GM19193 (cell line): ENCODE results near the gene KDM3A.

Source experiments
- POLR2A ChIP-seq: IDR thresholded peaks from 4 replicates; pipeline ENCODE4 v1.6.1; 2011; ENCODE audit not compliant: insufficient read depth, insufficient read length; ENCODE audit errors: extremely low read depth

KDM3A gene

DNA sequence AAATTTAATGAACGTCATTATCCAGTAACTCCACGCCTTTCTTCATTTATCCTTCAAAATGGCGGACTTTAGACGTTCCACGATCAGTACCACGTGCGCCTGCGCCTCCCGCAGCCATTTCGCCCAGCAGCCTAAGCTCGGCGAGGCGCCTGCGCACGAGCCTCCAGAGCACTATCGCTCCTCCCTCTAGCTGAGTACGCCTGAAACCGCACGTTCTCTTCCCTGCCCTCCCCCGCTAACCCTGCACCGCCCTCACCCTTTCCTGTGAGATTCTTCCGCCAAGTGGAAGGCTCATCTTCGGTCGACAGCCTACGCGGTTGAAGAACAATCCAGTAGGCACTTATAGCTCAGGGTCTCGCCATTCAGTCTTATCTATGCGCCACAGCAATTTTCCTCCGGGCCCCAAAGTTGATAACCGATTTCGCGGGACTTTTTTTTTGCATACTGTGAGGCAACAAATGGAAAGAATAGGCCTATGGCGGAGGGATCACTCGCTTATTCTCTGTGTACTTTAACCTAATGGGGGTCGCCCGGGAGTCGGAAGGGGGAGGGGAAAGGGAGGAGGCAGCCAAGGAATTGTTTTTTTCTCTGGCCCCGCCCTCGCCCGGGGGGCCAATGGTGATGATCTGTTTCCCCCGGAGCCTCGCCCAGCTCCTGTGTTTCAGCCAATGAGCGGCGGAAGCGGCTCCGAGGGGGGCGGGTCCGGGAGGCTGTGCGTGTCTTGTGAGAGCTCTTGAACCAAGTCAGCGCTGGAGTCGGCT is at the start of gene KDM3A:
Gene KDM3A, plus strand, starts transcription at position 741 of the 761 bp plus-strand sequence. CDS start 677 bp downstream, outside the sequence.
- no peak for TF ChIP-seq POLR2A

DNA sequence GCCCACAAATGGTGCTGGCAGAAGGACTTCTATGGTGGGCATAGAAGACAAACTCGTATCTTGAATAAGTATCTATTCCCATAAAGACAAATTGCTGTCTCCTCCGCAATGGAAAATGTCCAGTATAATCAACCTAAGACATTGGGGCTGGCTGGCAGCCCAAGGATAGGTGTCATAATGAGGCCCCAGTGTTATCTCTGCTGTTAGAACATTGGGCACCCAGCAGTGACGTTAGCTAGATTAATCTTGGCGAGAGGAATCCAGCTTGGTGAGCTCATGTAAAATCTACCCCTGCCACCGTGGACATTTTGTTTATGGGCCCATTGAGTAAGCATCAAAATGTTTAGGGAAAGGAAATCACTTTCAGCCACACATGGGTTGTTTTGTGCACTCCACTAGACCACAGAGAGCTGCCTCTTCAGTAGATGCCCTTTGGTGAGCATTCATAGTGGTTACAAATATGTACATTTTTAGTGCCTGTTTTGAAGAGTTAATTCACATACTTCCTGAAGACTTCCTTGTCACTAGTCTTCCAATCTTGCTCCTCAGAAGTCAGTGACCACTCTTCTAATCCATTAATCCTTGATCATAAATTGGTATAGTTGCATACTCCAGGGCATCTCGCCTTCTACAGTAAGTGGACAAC is 48.2 kb upstream of the KDM3A start:
- TF ChIP-seq POLR2A, result no peak

GRCh38 chr2:86393521-86394491 is 47.4 kb upstream of the KDM3A start:
- TF ChIP-seq POLR2A, result no peak

DNA sequence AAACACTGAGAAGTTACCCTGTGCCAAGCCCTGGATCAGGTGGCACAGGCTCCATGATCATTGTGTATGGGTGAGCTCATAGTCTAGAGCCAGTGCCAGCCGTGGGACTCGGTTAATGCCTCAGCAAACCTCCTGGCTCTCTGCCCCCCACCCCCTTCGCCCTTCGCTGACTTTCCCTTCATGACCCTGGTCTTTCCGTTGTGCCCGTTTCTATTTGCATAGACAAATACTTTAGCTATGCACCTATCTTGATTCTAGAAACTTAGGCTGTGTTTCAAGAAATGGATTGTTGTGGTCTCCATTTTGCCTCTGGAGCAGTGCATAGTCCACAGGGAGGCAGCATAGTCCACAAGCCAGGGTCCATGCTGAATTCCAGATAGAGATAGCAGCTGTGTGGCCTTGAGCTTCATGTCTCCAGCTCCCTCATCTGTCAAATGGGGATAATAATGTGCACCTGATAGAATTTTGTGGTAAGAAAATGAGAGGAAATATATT is 44.8 kb upstream of the KDM3A start:
- TF ChIP-seq POLR2A, result no peak

DNA sequence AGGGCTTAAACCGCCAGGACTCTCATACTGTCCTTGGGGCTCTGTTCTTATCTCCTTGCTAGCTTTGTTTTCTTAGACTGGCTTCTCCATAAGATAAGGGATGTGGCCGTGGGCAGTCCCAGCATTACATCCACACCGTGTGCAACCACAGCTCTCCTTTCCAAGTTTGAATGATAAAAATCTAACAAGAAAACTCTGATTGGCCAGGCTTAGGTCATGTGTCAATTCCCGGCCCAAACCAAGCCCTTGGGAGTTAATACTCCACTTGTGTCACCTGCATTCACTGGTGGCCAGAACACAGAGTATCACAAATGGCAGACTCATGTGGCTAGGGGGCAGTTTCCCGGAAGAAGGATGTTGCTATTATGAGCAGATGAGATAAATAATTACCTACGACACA is 43.2 kb upstream of the KDM3A start:
- TF ChIP-seq POLR2A, result no peak

GRCh38 chr2:86398500-86399474 is 42.4 kb upstream of the KDM3A start:
- no peak for TF ChIP-seq POLR2A

DNA sequence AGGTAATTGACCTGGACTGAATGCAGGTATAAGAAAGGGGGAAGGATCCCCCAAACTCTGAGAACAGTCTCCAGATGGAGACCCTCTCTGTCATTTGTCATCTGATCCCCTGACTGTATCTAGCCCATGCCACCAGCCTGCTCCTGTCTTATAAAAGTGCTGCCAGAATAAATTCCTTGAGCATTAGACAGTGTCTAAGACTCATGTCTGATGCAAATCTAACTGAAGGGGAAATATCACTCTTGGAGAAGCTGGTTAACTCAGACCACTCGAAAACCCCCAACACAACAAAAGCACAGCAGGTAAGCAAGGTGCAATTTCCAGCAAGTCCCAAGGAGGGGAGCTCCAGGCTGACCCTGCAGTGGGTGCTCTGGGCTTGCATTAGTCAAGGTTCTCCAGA is 40.9 kb upstream of the KDM3A start:
- TF ChIP-seq POLR2A, result no peak

- TF ChIP-seq POLR2A, result no peak
These were observed 30.6 kb upstream of the KDM3A start for GRCh38 chr2:86410581-86410980.

DNA sequence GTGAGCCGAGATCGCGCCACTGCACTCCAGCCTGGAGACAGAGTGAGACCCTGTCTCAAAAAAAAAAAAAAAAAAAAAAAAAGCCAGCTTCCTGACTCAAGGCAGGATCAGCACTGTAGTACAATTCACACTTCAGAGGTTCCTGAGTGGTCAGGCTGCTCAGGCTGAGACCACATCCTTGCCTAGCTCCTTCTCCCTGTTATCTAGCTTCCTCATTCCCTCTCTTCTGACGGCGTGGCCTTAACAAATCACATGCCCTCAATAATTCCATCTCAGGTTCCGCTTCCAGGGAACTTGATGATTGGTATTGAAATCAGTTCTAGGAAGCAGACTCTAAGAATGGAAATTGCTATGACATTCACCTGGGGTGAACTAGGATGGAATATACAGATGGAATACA is 29.8 kb upstream of the KDM3A start:
- no peak for TF ChIP-seq POLR2A

- TF ChIP-seq POLR2A, result no peak
These were observed 29.2 kb upstream of the KDM3A start for GRCh38 chr2:86412007-86412406.

GRCh38 chr2:86413296-86414094 is 27.7 kb upstream of the KDM3A start:
- no peak for TF ChIP-seq POLR2A

DNA sequence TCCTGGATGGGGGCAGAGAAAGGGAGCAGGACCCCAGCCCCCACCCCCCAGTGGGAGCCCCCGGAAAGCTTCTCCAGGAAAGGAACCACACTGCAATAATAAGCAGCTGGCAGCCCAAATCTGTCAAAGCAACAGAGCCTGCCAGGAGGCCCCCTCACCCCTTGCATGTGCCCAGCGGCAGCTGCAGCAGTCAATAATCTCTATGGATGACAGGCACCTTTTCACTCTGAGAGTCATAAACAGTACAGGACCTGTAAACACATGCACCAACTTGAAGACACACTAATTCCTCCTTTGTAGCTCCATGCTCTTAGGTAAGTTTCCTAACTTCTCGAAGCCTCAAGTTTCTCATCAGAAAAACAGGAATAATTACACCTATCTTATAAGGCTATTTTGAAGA is 26.2 kb upstream of the KDM3A start:
- TF ChIP-seq POLR2A, result no peak

- TF ChIP-seq POLR2A, result no peak
These were observed 25.0 kb upstream of the KDM3A start for GRCh38 chr2:86416146-86416545.
